Thyroid gland (tissue), 4 donors: ENCODE results near the gene SIM1.

Experiments used
- CTCF ChIP-seq, 6 experiments: fragments of 200-600 bp in 3 of 6; fragments of 450-650 bp in 3 of 6; sonication (generic) in 3 of 6; IDR thresholded peaks; one replicate each; pipeline ENCODE4 v1.5.1; 2016 to 2019; ENCODE audit warnings: antibody characterized with exemption in 6 of 6, mild to moderate bottlenecking in 2 of 6, inconsistent platforms in 1 of 6, moderate library complexity in 1 of 6
- POLR2A ChIP-seq, 2 donors: fragments of 450-650 bp; IDR thresholded peaks; one replicate each; pipeline ENCODE4 v1.6.1; 2017; ENCODE audit warnings: antibody characterized with exemption in 2 of 2, mild to moderate bottlenecking in 2 of 2, moderate library complexity in 1 of 2

GRCh38 chr6:100415768-100416167 lies 49.0 kb downstream of the SIM1 start:
- no peak for TF ChIP-seq POLR2A (IDR thresholded peaks at IDR 0.05)
- no peak for TF ChIP-seq CTCF (IDR thresholded peaks at IDR 0.05)
